ENCODE results near the gene KCNB1. TPM values are rescaled to one million over a fixed set of nuclear protein-coding genes. Genes with fewer than 3 reads are reported as not detected.
"Not testable (repeated sequence)": the region's sequence is repeated elsewhere in the genome, so short reads cannot be mapped to it uniquely, and the experiment has no call there.

Gene KCNB1
- total and polyA plus RNA-seq, 2 experiments from 2014 or later: 0.11 to 0.13 TPM

- 4 to 6% methylated on average over 44 to 65 of the region's 70 CpGs for WGBS, 2 experiments (ENCODE audit: low coverage in 1 of 2, low lambda C conversion rate in 2 of 2, missing lambda C conversion rate in 2 of 2)
- peak; percentile 23 for DNase-seq
- Histone ChIP-seq H3K4me1 (ENCODE audit: insufficient read depth) (peaks cover 8% of the 10 kb centered on the region), H3K9me3 (ENCODE audit: low read depth) (no peaks in the 10 kb centered on the region), H3K9ac (no peak overlapping the region), H3K9me2 (ENCODE audit: insufficient read depth) (no peaks in the 10 kb centered on the region), H3K79me2 (ENCODE audit: insufficient read depth) (no peaks in the 10 kb centered on the region), H3K4me3 (peak overlapping the region; percentile 40), H4K20me1 (ENCODE audit: insufficient read depth) (no peaks in the 10 kb centered on the region), H2AFZ (peak overlapping the region; percentile 45), H3K27ac (no peak overlapping the region), H3F3A (ENCODE audit: insufficient read depth) (no peaks in the 10 kb centered on the region), H3K36me3 (ENCODE audit: low read depth) (no peaks in the 10 kb centered on the region), H3K4me2 (ENCODE audit: unreplicated experiment) (peak overlapping the region; percentile 51), H3K27me3 (replicated peaks; ENCODE audit: insufficient read depth) (peaks cover 57% of the 10 kb centered on the region)
- TF ChIP-seq EZH2 (IDR thresholded peaks at IDR 0.05; ENCODE audit: insufficient read depth, poor library complexity, severe bottlenecking) (peak; percentile 96), EZH2phosphoT487 (IDR thresholded peaks at IDR 0.05; ENCODE audit: insufficient read depth, low read depth) (no peak; the same call in 1 of the 2 replicates)
- in situ Hi-C loops (cut with MboI): no loop called here
These were observed 163.8 kb downstream of the KCNB1 start for GRCh38 chr20:49318430-49319207.

GRCh38 chr20:49318091-49318429, 164.4 kb downstream of the KCNB1 start:
- Histone ChIP-seq H3K4me1 (ENCODE audit: insufficient read depth) (peaks cover 8% of the 10 kb centered on the region), H3K9me2 (ENCODE audit: insufficient read depth) (no peaks in the 10 kb centered on the region), H3K27me3 (replicated peaks; ENCODE audit: insufficient read depth) (peaks cover 57% of the 10 kb centered on the region), H3K4me3 (peak overlapping the region; percentile 40), H3K9me3 (ENCODE audit: low read depth) (no peaks in the 10 kb centered on the region), H3K4me2 (ENCODE audit: unreplicated experiment) (peak overlapping the region; percentile 51), H3K79me2 (ENCODE audit: insufficient read depth) (no peaks in the 10 kb centered on the region), H4K20me1 (ENCODE audit: insufficient read depth) (no peaks in the 10 kb centered on the region), H2AFZ (0 out of 2 replicates have a peak overlapping the region, but pooled peaks have one; percentile 45), H3K27ac (no peak overlapping the region), H3K36me3 (ENCODE audit: low read depth) (no peaks in the 10 kb centered on the region), H3K9ac (no peak overlapping the region), H3F3A (ENCODE audit: insufficient read depth) (no peaks in the 10 kb centered on the region)
- in situ Hi-C loops (cut with MboI): no loop called here
- no peak for DNase-seq
- WGBS, 2 experiments (ENCODE audit: low coverage in 1 of 2, low lambda C conversion rate in 2 of 2, missing lambda C conversion rate in 2 of 2): 4 to 15% methylated on average over 17 to 23 of the region's 23 CpGs
- TF ChIP-seq EZH2phosphoT487 (IDR thresholded peaks at IDR 0.05; ENCODE audit: insufficient read depth, low read depth) (no peak), EZH2 (IDR thresholded peaks at IDR 0.05; ENCODE audit: insufficient read depth, poor library complexity, severe bottlenecking) (peak; percentile 25)

GRCh38 chr20:49316704-49317103, 165.8 kb downstream of the KCNB1 start:
- peaks cover 57% of the 10 kb centered on the region for H3K27me3 ChIP-seq (replicated peaks; ENCODE audit: insufficient read depth)
- H3K4me2 ChIP-seq (ENCODE audit: unreplicated experiment): no peak overlapping the region
- no peaks in the 10 kb centered on the region for H3F3A ChIP-seq (ENCODE audit: insufficient read depth)
- H3K79me2 ChIP-seq (ENCODE audit: insufficient read depth): no peaks in the 10 kb centered on the region
- H3K27ac ChIP-seq: no peak overlapping the region
- H3K36me3 ChIP-seq (ENCODE audit: low read depth): no peaks in the 10 kb centered on the region
- no peak overlapping the region for H3K4me3 ChIP-seq
- H3K4me1 ChIP-seq (ENCODE audit: insufficient read depth): peaks cover 8% of the 10 kb centered on the region
- no peak overlapping the region for H2AFZ ChIP-seq
- TF ChIP-seq EZH2 (IDR thresholded peaks at IDR 0.05; ENCODE audit: insufficient read depth, poor library complexity, severe bottlenecking): no peak
- TF ChIP-seq EZH2phosphoT487 (IDR thresholded peaks at IDR 0.05; ENCODE audit: insufficient read depth, low read depth): no peak
- DNase-seq: no peak
- H3K9ac ChIP-seq: no peak overlapping the region
- H4K20me1 ChIP-seq (ENCODE audit: insufficient read depth): no peaks in the 10 kb centered on the region
- in situ Hi-C loops (cut with MboI): no loop called here
- no peaks in the 10 kb centered on the region for H3K9me3 ChIP-seq (ENCODE audit: low read depth)
- WGBS, 2 experiments (ENCODE audit: low coverage in 1 of 2, low lambda C conversion rate in 2 of 2, missing lambda C conversion rate in 2 of 2): 37 to 39% methylated on average over 2 of the region's 2 CpGs
- H3K9me2 ChIP-seq (ENCODE audit: insufficient read depth): no peaks in the 10 kb centered on the region

- WGBS, 2 experiments (ENCODE audit: low coverage in 1 of 2, low lambda C conversion rate in 2 of 2, missing lambda C conversion rate in 2 of 2): 97% methylated on average over 1 of the region's 1 CpG
These were observed 166.9 kb downstream of the KCNB1 start for GRCh38 chr20:49315580-49315979.

GRCh38 chr20:49314052-49314451, 168.4 kb downstream of the KCNB1 start:
- H4K20me1 ChIP-seq (ENCODE audit: insufficient read depth); H3K4me2 ChIP-seq (ENCODE audit: unreplicated experiment); H3K9me2 ChIP-seq (ENCODE audit: insufficient read depth); H3K36me3 ChIP-seq (ENCODE audit: low read depth); H3K4me3 ChIP-seq; H3K4me1 ChIP-seq (ENCODE audit: insufficient read depth); in situ Hi-C loops (cut with MboI); H3K27ac ChIP-seq; H3K9me3 ChIP-seq (ENCODE audit: low read depth); H2AFZ ChIP-seq; H3K9ac ChIP-seq; H3K79me2 ChIP-seq (ENCODE audit: insufficient read depth); H3F3A ChIP-seq (ENCODE audit: insufficient read depth); DNase-seq: not testable (repeated sequence)
- peaks cover 46% of the 10 kb centered on the region for H3K27me3 ChIP-seq (replicated peaks; ENCODE audit: insufficient read depth)
- 31 to 34% methylated on average over 2 of the region's 2 CpGs for WGBS, 2 experiments (ENCODE audit: low coverage in 1 of 2, low lambda C conversion rate in 2 of 2, missing lambda C conversion rate in 2 of 2)

More at GRCh38 chr20:49315580-49315979, 166.9 kb downstream of the KCNB1 start:
- no peaks in the 10 kb centered on the region for H3K9me2 ChIP-seq (ENCODE audit: insufficient read depth)
- H3F3A ChIP-seq (ENCODE audit: insufficient read depth): no peaks in the 10 kb centered on the region
- H3K27ac ChIP-seq: no peak overlapping the region
- H3K27me3 ChIP-seq (replicated peaks; ENCODE audit: insufficient read depth): peaks cover 57% of the 10 kb centered on the region
- no peak overlapping the region for H3K9ac ChIP-seq
- no peak for DNase-seq
- peaks cover 8% of the 10 kb centered on the region for H3K4me1 ChIP-seq (ENCODE audit: insufficient read depth)
- no peak overlapping the region for H2AFZ ChIP-seq
- H3K9me3 ChIP-seq (ENCODE audit: low read depth): no peaks in the 10 kb centered on the region
- H3K4me3 ChIP-seq: no peak overlapping the region
- no peaks in the 10 kb centered on the region for H3K36me3 ChIP-seq (ENCODE audit: low read depth)
- no peaks in the 10 kb centered on the region for H3K79me2 ChIP-seq (ENCODE audit: insufficient read depth)
- no peak overlapping the region for H3K4me2 ChIP-seq (ENCODE audit: unreplicated experiment)
- TF ChIP-seq EZH2 (IDR thresholded peaks at IDR 0.05; ENCODE audit: insufficient read depth, poor library complexity, severe bottlenecking): no peak
- TF ChIP-seq EZH2phosphoT487 (IDR thresholded peaks at IDR 0.05; ENCODE audit: insufficient read depth, low read depth): no peak
- in situ Hi-C loops (cut with MboI): no loop called here
- no peaks in the 10 kb centered on the region for H4K20me1 ChIP-seq (ENCODE audit: insufficient read depth)
